ENCODE data around the gene MYOM1. TPM values are rescaled to one million over a fixed set of nuclear protein-coding genes. Genes with fewer than 3 reads are reported as not detected.

MYOM1 gene
- total and polyA plus RNA-seq, 2 donors (not counting 3 experiments of a cell fraction or from before 2014, with no cell fraction given), result 0.08 TPM; not detected in 1

DNA sequence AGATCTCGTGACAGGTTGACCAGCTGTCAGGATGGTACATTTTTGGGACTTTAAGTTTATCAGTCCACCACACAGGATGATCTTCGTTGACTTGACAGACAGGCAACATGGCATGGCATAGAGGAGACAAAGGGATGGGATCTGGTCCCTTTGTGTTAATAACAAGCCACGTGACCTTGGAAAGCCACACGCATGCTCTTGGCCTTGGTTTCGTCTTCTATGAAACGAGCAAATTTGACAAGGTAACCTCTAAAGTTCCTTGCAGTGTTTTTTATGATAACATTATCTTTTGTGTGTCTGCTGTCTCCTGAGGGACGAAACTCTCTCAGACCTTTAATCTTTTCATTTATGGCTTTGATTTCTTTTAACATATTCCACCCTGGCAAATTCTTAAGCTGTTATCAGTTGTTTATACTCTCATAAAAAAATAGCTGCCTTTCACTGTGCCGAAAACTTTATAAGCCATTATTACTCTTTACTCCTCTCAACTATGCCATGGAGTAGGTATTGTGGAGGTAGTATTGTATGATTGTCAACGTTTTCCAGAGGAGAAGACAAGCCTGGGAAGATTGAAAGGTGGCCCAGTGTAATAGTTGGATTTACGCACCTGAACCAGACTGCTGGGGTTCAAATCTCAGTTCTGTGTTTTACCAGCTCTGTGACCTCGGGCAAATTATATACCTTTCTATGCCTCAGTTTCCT lies 81.3 kb downstream of the MYOM1 start:
- no TSS peak for BruUV-seq (replicated peaks)
- Histone ChIP-seq H3K4me1 (ENCODE audit: control insufficient read depth, extremely low read depth, insufficient read depth, low read length) (no peaks in the 10 kb centered on the region), H3K27me3 (ENCODE audit: control insufficient read depth in 2 of 2, insufficient read depth in 2 of 2, low read length in 2 of 2) (peaks cover 0 to 7% of the 10 kb centered on the region in 2 experiments), H4K20me1 (replicated peaks; ENCODE audit: control insufficient read depth, extremely low read depth, insufficient read depth, low read length) (no peaks in the 10 kb centered on the region), H3K4me3 (replicated peaks in 1 of 3; ENCODE audit: insufficient read depth in 1 of 3, low read depth in 1 of 3, low read length in 3 of 3) (no peak overlapping the region), H3K9ac (replicated peaks; ENCODE audit: extremely low read depth, insufficient read depth, low read length) (no peak overlapping the region), H3K9me1 (replicated peaks; ENCODE audit: control insufficient read depth, extremely low read depth, insufficient read depth, low read length) (no peaks in the 10 kb centered on the region), H3K36me3 (ENCODE audit: control insufficient read depth in 2 of 2, extremely low read depth in 1 of 2, insufficient read depth in 2 of 2, low read length in 2 of 2) (no peaks in the 10 kb centered on the region), H3K9me3 (replicated peaks; ENCODE audit: control insufficient read depth, insufficient read depth, low read length) (no peaks in the 10 kb centered on the region), H3K27ac (ENCODE audit: insufficient read depth, low read depth, low read length) (no peak overlapping the region), H3K4me2 (ENCODE audit: insufficient read depth, low read length) (no peak overlapping the region), H3K79me2 (ENCODE audit: control insufficient read depth, insufficient read depth, low read length) (no peaks in the 10 kb centered on the region), H2AFZ (ENCODE audit: low read depth, low read length) (no peak overlapping the region)
- POLR2A ChIA-PET, result no interaction called here
- DNase-seq (ENCODE audit: low read depth, low spot score) (no peak), FAIRE-seq (no peak)
- intact Hi-C loops (cut with micrococcal nuclease), result no loop called here
- TF ChIP-seq POLR2AphosphoS5 (IDR thresholded peaks at IDR 0.05; ENCODE audit: insufficient read depth, low read depth, low read length) (no peak), MYC (IDR thresholded peaks at IDR 0.05; ENCODE audit: low read depth, low read length) (no peak), JUN (IDR thresholded peaks at IDR 0.05; ENCODE audit: borderline replicate concordance, insufficient read depth, insufficient read length, low read depth) (no peak), POLR2A (IDR thresholded peaks at IDR 0.05; ENCODE audit: low read depth, low read length) (no peak), FOS (IDR thresholded peaks at IDR 0.05; ENCODE audit: borderline replicate concordance, insufficient read depth, low read length) (no peak), EZH2 (IDR thresholded peaks at IDR 0.05; ENCODE audit: borderline replicate concordance, low read depth, low read length, severe bottlenecking) (no peak), GATA2 (IDR thresholded peaks at IDR 0.05; ENCODE audit: insufficient read depth, insufficient read length, low read depth, low read length) (no peak)
- TF ChIP-seq, protein P1, sequence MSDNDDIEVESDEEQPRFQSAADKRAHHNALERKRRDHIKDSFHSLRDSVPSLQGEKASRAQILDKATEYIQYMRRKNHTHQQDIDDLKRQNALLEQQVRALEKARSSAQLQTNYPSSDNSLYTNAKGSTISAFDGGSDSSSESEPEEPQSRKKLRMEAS (IDR thresholded peaks at IDR 0.05; ENCODE audit: insufficient read depth, insufficient read length), result no peak
- TF ChIP-seq, protein P2, sequence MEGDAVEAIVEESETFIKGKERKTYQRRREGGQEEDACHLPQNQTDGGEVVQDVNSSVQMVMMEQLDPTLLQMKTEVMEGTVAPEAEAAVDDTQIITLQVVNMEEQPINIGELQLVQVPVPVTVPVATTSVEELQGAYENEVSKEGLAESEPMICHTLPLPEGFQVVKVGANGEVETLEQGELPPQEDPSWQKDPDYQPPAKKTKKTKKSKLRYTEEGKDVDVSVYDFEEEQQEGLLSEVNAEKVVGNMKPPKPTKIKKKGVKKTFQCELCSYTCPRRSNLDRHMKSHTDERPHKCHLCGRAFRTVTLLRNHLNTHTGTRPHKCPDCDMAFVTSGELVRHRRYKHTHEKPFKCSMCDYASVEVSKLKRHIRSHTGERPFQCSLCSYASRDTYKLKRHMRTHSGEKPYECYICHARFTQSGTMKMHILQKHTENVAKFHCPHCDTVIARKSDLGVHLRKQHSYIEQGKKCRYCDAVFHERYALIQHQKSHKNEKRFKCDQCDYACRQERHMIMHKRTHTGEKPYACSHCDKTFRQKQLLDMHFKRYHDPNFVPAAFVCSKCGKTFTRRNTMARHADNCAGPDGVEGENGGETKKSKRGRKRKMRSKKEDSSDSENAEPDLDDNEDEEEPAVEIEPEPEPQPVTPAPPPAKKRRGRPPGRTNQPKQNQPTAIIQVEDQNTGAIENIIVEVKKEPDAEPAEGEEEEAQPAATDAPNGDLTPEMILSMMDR (IDR thresholded peaks at IDR 0.05; ENCODE audit: extremely low read depth in 1 of 2, insufficient read depth in 1 of 2, low read depth in 1 of 2, low read length in 2 of 2), result no peak
- dilution Hi-C loops (cut with MboI; ENCODE audit: extremely low pct_ligation_motif_present, low sequenced_read_pairs), result no loop called here
- CTCF ChIA-PET, result interaction anchor here (1.3 to 2.2 kb wide), 2 partner anchors 9 to 13 kb away, joined by 4 to 7 read pairs; no protein-coding TSS in a partner anchor
